ENCODE data around the gene DNAL1. TPM values are rescaled to one million over a fixed set of nuclear protein-coding genes. Genes with fewer than 3 reads are reported as not detected.

Gene DNAL1
- total and polyA plus RNA-seq, 10 of the 15 experiments (the other 5 are each of a cell fraction or from before 2014, with no cell fraction given), result 2.4 to 18.2 (median 7.4) TPM

DNA sequence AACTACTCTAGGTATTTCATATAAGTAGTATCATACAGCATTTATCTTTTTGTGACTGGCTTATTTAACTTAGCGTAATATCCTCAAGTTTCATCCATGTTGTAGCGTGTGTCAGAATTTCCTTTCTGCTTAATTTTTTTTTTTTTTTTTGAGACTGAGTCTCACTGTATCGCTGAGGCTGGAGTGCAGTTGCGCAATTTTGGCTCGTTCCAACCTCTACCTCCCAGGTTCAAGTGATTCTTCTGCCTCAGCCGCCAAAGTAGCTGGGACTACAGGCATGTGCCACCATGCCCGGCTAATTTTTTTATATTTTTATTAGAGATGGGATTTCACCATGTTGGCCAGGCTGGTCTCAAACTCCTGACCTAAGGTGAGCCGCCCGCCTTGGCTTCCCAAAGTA is 40.5 kb downstream of the DNAL1 start:
- H3K36me3 ChIP-seq (ENCODE audit: control insufficient read depth in 2 of 2, insufficient read depth in 2 of 2, low read length in 1 of 2), result no peaks in the 10 kb centered on the region
- ATAC-seq (no peak), DNase-seq (ENCODE audit: low read depth, low spot score) (no peak), FAIRE-seq (no peak)
- no peak overlapping the region for H3K9ac ChIP-seq (ENCODE audit: control insufficient read depth, insufficient read depth, low read length)
- intact Hi-C loops (cut with micrococcal nuclease; ENCODE audit: unreplicated experiment), result no loop called here
- no peaks in the 10 kb centered on the region for H4K20me1 ChIP-seq (ENCODE audit: control insufficient read depth, insufficient read depth)
- H3K27ac ChIP-seq (ENCODE audit: control insufficient read depth, insufficient read depth), result no peak overlapping the region
- ChIA-PET RAD21 (ENCODE audit: unreplicated experiment) (no interaction called here), POLR2A (interaction anchor here (0.7 kb wide), 1 partner anchor 403 kb away, joined by 5 read pairs; no protein-coding TSS in a partner anchor), CTCF (no interaction called here), SMC1A (ENCODE audit: uncharacterized antibody, unreplicated experiment) (interaction anchor here (0.8 to 1.3 kb wide), 3 partner anchors 8 to 82 kb away, joined by 3 read pairs; no protein-coding TSS in a partner anchor)
- H3K27me3 ChIP-seq (replicated peaks in 1 of 2; ENCODE audit: control insufficient read depth in 2 of 2, insufficient read depth in 2 of 2, low read length in 1 of 2), result no peaks in the 10 kb centered on the region
- no peaks in the 10 kb centered on the region for H3K9me3 ChIP-seq (replicated peaks; ENCODE audit: control insufficient read depth, insufficient read depth, low read length)
- WGBS (ENCODE audit: insufficient coverage, insufficient replicate concordance, low lambda C conversion rate, missing lambda C conversion rate), result 94% methylated on average over 9 of the region's 9 CpGs
- H3K4me2 ChIP-seq (ENCODE audit: control insufficient read depth, insufficient read depth), result no peak overlapping the region
- H2AFZ ChIP-seq (ENCODE audit: control insufficient read depth, low read depth, low read length), result no peak overlapping the region
- H3K4me3 ChIP-seq, result no peak overlapping the region
- no peaks in the 10 kb centered on the region for H3K79me2 ChIP-seq (ENCODE audit: control insufficient read depth, insufficient read depth, low read length)
- in situ Hi-C loops (cut with MboI), result no loop called here
- no TSS peak for BruUV-seq (replicated peaks)
- H3K4me1 ChIP-seq (ENCODE audit: control insufficient read depth, insufficient read depth, low read length), result no peaks in the 10 kb centered on the region
- TF ChIP-seq ATF7 (IDR thresholded peaks at IDR 0.05; ENCODE audit: low read depth) (no peak), NFXL1 (IDR thresholded peaks at IDR 0.05; ENCODE audit: borderline replicate concordance) (no peak), SPI1 (IDR thresholded peaks at IDR 0.05; ENCODE audit: borderline replicate concordance, insufficient read depth, low read depth, low read length) (no peak), EGR1 (IDR thresholded peaks at IDR 0.05; ENCODE audit: borderline replicate concordance in 1 of 2, low read depth in 2 of 2, low read length in 2 of 2) (no peak), BACH1 (IDR thresholded peaks at IDR 0.05; ENCODE audit: borderline replicate concordance) (no peak), SMC3 (IDR thresholded peaks at IDR 0.05; ENCODE audit: borderline replicate concordance, low read length) (no peak), RBBP5 (conservative IDR thresholded peaks at IDR 0.05) (no peak), ZBED1 (IDR thresholded peaks at IDR 0.05; ENCODE audit: borderline replicate concordance) (no peak), TCF3 (IDR thresholded peaks at IDR 0.05; ENCODE audit: borderline replicate concordance, insufficient read depth, low read depth, low read length) (no peak), RUNX3 (IDR thresholded peaks at IDR 0.05; ENCODE audit: low read length) (no peak), TAF1 (IDR thresholded peaks at IDR 0.05; ENCODE audit: borderline replicate concordance, low read depth, low read length) (no peak)
- TF ChIP-seq, protein P1, sequence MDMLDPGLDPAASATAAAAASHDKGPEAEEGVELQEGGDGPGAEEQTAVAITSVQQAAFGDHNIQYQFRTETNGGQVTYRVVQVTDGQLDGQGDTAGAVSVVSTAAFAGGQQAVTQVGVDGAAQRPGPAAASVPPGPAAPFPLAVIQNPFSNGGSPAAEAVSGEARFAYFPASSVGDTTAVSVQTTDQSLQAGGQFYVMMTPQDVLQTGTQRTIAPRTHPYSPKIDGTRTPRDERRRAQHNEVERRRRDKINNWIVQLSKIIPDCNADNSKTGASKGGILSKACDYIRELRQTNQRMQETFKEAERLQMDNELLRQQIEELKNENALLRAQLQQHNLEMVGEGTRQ (IDR thresholded peaks at IDR 0.05; ENCODE audit: borderline replicate concordance, low read depth, low read length), result no peak
- TF ChIP-seq, protein P2, sequence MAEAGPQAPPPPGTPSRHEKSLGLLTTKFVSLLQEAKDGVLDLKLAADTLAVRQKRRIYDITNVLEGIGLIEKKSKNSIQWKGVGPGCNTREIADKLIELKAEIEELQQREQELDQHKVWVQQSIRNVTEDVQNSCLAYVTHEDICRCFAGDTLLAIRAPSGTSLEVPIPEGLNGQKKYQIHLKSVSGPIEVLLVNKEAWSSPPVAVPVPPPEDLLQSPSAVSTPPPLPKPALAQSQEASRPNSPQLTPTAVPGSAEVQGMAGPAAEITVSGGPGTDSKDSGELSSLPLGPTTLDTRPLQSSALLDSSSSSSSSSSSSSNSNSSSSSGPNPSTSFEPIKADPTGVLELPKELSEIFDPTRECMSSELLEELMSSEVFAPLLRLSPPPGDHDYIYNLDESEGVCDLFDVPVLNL (IDR thresholded peaks at IDR 0.05; ENCODE audit: low read depth, low read length), result no peak
- TF ChIP-seq, protein P3, sequence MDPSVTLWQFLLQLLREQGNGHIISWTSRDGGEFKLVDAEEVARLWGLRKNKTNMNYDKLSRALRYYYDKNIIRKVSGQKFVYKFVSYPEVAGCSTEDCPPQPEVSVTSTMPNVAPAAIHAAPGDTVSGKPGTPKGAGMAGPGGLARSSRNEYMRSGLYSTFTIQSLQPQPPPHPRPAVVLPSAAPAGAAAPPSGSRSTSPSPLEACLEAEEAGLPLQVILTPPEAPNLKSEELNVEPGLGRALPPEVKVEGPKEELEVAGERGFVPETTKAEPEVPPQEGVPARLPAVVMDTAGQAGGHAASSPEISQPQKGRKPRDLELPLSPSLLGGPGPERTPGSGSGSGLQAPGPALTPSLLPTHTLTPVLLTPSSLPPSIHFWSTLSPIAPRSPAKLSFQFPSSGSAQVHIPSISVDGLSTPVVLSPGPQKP (IDR thresholded peaks at IDR 0.05; ENCODE audit: low read depth, low read length), result no peak
- TF ChIP-seq, protein P4, sequence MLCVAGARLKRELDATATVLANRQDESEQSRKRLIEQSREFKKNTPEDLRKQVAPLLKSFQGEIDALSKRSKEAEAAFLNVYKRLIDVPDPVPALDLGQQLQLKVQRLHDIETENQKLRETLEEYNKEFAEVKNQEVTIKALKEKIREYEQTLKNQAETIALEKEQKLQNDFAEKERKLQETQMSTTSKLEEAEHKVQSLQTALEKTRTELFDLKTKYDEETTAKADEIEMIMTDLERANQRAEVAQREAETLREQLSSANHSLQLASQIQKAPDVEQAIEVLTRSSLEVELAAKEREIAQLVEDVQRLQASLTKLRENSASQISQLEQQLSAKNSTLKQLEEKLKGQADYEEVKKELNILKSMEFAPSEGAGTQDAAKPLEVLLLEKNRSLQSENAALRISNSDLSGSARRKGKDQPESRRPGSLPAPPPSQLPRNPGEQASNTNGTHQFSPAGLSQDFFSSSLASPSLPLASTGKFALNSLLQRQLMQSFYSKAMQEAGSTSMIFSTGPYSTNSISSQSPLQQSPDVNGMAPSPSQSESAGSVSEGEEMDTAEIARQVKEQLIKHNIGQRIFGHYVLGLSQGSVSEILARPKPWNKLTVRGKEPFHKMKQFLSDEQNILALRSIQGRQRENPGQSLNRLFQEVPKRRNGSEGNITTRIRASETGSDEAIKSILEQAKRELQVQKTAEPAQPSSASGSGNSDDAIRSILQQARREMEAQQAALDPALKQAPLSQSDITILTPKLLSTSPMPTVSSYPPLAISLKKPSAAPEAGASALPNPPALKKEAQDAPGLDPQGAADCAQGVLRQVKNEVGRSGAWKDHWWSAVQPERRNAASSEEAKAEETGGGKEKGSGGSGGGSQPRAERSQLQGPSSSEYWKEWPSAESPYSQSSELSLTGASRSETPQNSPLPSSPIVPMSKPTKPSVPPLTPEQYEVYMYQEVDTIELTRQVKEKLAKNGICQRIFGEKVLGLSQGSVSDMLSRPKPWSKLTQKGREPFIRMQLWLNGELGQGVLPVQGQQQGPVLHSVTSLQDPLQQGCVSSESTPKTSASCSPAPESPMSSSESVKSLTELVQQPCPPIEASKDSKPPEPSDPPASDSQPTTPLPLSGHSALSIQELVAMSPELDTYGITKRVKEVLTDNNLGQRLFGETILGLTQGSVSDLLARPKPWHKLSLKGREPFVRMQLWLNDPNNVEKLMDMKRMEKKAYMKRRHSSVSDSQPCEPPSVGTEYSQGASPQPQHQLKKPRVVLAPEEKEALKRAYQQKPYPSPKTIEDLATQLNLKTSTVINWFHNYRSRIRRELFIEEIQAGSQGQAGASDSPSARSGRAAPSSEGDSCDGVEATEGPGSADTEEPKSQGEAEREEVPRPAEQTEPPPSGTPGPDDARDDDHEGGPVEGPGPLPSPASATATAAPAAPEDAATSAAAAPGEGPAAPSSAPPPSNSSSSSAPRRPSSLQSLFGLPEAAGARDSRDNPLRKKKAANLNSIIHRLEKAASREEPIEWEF (IDR thresholded peaks at IDR 0.05; ENCODE audit: insufficient replicate concordance, low read depth, low read length), result no peak

Data from GM12878 (cell line).